Putamen (tissue), 1 donor: ENCODE measurements around the gene LSAMP.
A peak's percentile ranks its signal among the peaks of the same experiment; 100 is the strongest.

ENCODE experiments used
- DNase-seq: peaks from one replicate; pipeline ENCODE4 v3.0.0-alpha.2; 2016; ENCODE audit warnings: low spot score

Gene LSAMP

GRCh38 chr3:115960799-115961198, 484.5 kb downstream of the LSAMP start:
- DNase-seq = peak; percentile 83

DNA sequence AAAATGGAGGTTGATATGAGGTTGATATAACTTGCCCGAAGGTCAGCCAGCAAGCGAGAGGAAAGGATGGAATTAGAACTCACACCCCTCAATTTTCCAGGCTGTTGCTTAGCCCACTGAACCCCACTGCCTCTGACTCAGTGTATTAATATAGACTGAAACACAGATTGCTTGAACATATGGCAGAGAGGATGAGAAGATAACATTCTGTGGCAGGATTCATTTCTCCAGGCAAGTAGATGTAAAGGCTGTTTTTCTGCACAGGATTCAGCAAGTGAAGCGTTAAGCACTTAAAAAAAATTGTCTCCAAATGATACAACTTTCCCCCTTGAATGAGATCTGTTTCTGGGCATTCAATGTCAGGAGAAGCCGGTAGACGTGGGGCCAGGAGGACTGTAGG, 486.8 kb downstream of the LSAMP start:
- DNase-seq = no peak

DNA sequence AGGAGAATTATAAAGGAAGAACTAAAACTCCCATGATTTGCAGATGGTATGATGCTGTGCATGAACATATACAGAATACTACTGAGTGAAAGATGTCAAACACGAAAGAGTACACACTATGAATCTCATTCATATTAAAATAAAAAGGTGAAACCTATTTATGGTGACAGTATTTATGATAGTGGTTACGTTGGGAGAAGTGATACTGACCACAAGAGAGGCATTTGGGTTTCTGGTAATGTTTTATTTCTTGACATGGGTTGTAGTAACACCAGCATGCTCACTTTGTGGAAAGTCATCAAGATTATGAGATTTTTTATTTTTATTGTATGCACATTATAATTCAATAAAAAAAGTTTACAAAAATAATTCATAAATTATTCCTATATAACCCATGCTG, 498.0 kb downstream of the LSAMP start:
- no peak for DNase-seq

DNA sequence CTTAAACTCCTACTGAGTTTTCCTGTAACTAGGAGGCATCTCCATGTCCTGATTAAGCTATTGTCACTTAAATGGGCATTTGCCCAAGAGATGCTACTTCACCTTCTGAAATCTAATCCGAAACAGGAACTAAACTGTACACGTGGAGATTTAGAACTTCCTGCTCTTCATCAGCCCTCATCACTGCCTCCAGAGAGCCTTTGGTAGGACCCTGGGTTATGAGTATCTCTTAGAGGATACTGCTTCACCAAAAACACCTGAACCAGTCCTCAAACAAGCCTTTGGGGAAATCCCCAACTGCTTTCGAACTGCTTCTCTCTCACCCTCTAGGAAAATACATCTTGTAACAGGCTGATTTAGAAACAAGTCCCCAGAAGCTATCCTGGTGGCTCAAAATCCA, 501.7 kb downstream of the LSAMP start:
- DNase-seq = no peak

GRCh38 chr3:115937054-115937453, 508.2 kb downstream of the LSAMP start:
- DNase-seq = no peak

DNA sequence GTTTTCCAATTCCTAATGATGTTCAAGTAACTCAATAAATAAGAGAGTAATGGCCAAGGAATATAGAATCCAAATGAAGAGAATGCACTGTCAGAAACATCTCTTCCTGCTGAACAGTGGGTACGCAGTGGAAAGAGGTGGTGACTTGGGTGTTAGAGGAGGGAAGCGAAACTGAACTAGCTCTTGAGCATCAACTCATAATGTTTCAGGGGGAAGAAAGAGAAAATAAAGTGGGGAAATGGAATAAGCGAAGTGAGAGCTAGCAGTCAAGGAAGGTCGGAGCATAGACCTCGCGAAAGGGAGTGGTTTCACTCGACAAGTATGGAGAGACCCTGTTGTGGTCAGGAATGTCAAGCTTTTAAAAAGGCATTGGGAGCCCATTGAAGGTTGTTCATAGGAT, 512.5 kb downstream of the LSAMP start:
- no peak for DNase-seq

DNA sequence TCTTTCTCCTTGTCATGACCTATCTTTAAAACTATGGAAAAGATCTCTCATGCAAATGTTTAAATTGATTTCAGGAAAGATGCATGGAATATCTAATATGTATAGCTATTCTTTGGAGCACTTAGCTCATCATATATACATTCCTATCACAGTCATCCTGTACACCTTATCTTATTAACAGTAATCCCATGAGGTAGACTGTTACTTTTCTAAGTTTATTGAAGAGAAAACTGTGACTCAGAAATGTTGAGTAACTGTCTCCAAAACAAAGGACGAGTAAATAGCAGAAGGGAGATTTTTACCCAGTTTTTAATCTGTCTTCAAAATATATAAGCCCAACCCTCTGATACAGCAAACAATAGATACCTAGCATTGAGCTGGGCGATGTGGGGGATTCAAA, 513.7 kb downstream of the LSAMP start:
- no peak for DNase-seq

DNA sequence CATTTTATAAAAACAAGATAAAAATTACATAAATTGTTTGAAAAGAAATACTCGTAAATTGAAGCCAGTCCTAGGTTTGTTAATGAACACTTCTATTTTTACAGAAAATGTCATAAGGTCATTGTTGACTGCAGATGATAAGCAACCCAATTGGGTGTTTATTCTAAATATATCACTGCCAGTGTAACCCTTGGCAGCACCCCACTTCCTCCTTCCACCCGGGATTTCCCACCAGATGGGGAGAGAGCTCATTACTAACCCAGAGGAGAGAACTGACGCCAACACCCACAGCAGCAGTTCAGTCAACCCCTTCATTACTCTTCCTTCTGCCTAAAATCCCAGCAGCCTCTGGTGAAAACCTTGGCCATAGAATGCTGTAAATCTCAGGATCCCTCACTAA, 514.4 kb downstream of the LSAMP start:
- DNase-seq = no peak

DNA sequence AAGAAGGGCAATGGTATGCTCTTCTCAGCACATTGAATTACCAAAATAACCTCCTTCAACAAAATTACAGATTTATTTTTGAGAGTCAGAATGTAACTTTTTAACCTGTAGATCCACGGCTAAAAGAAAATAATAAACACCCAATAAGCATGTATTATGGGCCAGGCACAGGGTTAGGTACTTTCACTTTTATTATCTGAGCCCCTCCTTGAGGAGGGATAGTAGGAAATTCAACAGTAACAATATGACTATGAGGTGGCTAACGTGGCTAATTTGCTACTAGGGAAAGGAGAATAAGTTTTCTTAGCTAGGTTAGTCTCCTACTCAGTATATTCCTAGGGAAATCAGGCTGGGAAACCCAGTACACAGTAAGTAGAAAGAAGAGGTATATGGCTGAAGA, 515.1 kb downstream of the LSAMP start:
- DNase-seq = no peak

DNA sequence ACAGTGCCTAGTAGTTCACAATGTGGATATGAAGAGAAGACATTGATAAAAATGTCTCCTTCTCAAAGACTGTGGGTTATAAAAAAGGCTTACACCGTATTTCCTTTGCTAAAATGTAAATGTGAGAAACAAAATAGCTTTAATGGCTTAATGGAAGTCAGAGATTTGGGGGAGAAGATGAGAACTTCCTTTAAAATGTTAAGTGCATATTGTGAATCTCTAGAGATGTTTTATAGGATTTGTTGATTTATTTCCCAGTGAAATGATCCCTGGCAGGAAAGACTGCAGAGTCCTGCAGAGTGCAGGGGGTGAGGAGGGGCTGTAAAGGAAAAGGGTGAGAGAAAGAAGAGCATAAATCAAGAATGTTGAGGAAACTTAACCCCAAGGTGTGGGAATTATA, 516.9 kb downstream of the LSAMP start:
- no peak for DNase-seq

DNA sequence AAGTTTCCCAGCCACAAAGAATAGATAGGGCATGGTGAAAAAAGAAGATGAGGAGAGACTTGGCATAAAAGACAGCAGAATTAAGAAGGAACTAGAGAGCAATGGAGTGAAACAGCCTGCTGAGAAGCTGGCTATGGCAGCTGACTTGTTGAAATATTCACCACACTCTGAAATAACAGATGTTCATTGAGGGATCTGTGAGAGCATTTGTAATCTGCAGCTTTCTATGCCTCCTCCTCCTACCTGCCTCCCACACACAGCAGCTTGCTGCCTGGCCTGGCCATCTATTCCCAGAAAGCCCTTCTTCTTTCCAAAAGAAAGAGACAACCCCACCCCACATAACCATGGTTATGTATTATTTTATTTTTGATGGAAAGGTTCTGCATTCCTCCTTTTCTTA, 518.1 kb downstream of the LSAMP start:
- DNase-seq = no peak

- no peak for DNase-seq
Measured at GRCh38 chr3:115922681-115923347, 522.5 kb downstream of the LSAMP start.

DNA sequence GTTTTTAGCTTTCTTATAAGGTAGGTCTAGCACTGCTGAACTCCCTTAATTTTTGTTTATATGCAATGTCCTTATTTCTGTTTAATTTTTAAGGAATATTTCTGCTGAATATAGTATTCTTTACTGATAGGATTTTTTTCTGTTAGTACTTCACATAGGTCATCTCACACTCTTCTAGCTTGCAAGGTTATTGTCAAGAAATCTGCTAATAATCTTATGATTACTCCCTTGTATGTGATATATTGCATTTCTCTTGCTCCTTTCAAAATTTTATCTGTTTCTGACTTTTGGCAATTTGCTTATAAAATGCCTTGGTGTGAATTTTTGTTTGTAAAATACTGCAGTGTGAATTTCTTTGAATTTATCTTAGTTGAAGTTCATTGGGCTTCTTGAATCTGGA, 523.6 kb downstream of the LSAMP start:
- no peak for DNase-seq

- no peak for DNase-seq
Measured at GRCh38 chr3:115918900-115919299, 526.4 kb downstream of the LSAMP start.

- no peak for DNase-seq
Measured at GRCh38 chr3:115916866-115917265, 528.4 kb downstream of the LSAMP start.

DNA sequence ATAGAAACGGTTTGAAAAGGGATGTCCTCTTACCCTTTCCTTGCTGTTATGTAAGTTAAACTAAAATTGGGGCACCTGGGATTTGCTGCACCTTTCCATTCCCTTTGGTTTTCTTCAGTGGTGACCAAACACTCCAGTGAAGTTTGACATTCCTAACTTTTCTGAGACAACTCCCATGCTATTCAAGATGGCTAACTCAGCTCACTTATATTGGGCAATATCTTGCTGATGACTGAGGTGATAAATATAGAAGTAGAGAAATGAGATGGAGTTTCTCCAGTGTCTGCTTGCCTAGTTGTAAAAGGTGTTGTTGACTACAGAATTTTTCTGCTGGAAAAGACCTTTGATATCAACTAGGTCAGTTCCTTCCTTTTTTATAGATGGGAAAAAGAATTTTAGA, 530.2 kb downstream of the LSAMP start:
- no peak for DNase-seq

DNA sequence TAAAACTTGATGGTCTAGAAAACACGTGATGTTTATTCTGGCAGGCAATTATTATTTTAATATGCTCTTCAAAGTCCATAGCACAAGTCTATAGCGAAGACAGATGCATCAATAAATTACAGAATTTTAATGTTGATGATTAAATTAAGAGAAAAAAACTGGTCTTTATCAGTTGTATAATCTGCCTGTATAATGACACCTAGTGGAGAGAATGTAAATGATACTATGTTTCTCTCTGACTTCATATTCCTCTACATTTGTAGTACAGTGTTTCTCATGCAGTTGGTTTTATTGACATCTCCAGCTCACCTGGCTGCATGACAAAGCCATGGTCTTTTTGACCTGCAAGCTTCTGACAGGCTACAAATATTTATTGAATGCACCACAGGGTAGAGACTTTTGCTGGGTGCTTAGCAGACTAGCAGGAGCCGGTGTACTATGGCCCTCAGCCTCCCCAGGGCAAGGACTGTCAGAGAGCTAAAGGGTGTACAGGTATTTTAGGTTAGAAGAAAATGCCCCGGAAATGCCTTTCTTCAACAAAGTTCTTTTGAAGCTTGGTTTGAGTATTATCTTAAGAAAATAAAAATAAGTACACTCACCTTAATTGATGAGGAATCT, 532.1 kb downstream of the LSAMP start:
- no peak for DNase-seq

GRCh38 chr3:115912372-115912771, 532.9 kb downstream of the LSAMP start:
- DNase-seq = peak; percentile 9

GRCh38 chr3:115905871-115906270, 539.4 kb downstream of the LSAMP start:
- no peak for DNase-seq

DNA sequence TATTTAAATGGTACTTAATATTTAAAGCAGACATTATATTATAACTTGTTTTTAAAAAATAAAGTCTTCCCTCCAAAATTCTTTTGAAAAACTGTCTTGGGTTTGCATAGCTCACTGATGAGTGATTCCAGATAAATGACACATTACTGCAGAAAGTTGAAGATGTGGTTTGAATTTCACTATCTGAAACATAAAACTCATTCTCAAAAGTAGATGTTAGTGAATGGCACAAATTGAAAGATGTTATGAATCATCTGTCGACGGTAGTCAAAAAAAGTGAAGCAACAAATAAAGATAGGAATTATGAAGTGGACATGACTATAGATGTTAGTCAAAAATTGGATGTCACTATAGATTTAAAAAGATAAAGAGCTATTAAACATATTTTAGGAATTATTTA, 541.4 kb downstream of the LSAMP start:
- DNase-seq = no peak

GRCh38 chr3:115901008-115901407, 544.3 kb downstream of the LSAMP start:
- DNase-seq = no peak

GRCh38 chr3:115899535-115899934, 545.8 kb downstream of the LSAMP start:
- DNase-seq = no peak

GRCh38 chr3:115898656-115899410, 546.5 kb downstream of the LSAMP start:
- no peak for DNase-seq
